ENCODE data around the gene C6orf47. TPM values are rescaled to one million over a fixed set of nuclear protein-coding genes. Genes with fewer than 3 reads are reported as not detected.
A peak's percentile ranks its signal among the peaks of the same experiment; 100 is the strongest.

Gene C6orf47
- total and polyA plus RNA-seq, 8 donors = 10.5 to 44.9 (median 14.5) TPM

GRCh38 chr6:31624070-31624469 lies 36.5 kb downstream of the C6orf47 start:
- Histone ChIP-seq H3K36me3 (peaks cover 58 to 67% (median 64%) of the 10 kb centered on the region in 4 donors), H3K4me1 (peaks cover 16 to 28% (median 23%) of the 10 kb centered on the region in 4 donors), H3K27me3 (no peaks in the 10 kb centered on the region), H3K27ac (no peak overlapping the region), H3K9me3 (no peaks in the 10 kb centered on the region), H3K4me3 (no peak overlapping the region)
- DNase-seq = peak in 1 of 2 donors; percentile 14
- WGBS, 5 donors = 75 to 90% (median 89%) methylated on average over 10 of the region's 10 CpGs
- no peak for TF ChIP-seq POLR2A (IDR thresholded peaks at IDR 0.05)
- TF ChIP-seq, protein P1, sequence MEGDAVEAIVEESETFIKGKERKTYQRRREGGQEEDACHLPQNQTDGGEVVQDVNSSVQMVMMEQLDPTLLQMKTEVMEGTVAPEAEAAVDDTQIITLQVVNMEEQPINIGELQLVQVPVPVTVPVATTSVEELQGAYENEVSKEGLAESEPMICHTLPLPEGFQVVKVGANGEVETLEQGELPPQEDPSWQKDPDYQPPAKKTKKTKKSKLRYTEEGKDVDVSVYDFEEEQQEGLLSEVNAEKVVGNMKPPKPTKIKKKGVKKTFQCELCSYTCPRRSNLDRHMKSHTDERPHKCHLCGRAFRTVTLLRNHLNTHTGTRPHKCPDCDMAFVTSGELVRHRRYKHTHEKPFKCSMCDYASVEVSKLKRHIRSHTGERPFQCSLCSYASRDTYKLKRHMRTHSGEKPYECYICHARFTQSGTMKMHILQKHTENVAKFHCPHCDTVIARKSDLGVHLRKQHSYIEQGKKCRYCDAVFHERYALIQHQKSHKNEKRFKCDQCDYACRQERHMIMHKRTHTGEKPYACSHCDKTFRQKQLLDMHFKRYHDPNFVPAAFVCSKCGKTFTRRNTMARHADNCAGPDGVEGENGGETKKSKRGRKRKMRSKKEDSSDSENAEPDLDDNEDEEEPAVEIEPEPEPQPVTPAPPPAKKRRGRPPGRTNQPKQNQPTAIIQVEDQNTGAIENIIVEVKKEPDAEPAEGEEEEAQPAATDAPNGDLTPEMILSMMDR (IDR thresholded peaks at IDR 0.05) = no peak
- no peak for TF ChIP-seq EP300 (IDR thresholded peaks at IDR 0.05)
- TF ChIP-seq POLR2AphosphoS5 (IDR thresholded peaks at IDR 0.05) = no peak
- intact Hi-C loops (cut with DNase I; ENCODE audit: low total_unique reads) = no loop called here

DNA sequence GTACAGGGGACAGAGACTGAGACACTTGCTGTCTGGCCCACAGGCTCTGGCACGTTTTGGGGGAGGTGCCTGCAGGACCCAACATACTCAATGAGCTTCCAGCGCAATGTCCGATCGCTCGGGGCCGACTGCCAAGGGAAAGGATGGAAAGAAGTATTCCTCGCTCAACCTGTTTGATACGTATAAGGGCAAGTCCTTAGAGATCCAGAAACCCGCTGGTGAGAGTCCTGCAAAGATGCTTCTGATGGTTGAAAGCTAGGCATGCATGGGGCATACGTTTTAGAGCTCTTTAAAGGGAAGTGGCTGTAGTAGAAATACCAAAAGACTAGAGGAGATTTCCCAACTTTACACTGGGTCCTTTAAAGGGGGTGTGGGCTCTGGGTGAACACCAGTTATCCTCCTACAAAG lies 37.9 kb downstream of the C6orf47 start:
- Histone ChIP-seq H3K27me3 (no peaks in the 10 kb centered on the region), H3K4me3 (peak overlapping the region in 2 of 4 donors; percentile 86 to 95), H3K36me3 (peaks cover 44 to 53% (median 50%) of the 10 kb centered on the region in 4 donors), H3K4me1 (peaks cover 16 to 28% (median 23%) of the 10 kb centered on the region in 4 donors), H3K9me3 (no peaks in the 10 kb centered on the region), H3K27ac (peak overlapping the region in 4 of 5 donors; percentile 96 to 99 (median 98))
- TF ChIP-seq, protein P1 (IDR thresholded peaks at IDR 0.05) = no peak
- no peak for TF ChIP-seq EP300 (IDR thresholded peaks at IDR 0.05)
- no peak for TF ChIP-seq POLR2AphosphoS5 (IDR thresholded peaks at IDR 0.05)
- TF ChIP-seq POLR2A (IDR thresholded peaks at IDR 0.05) = no peak
- 25 to 42% (median 40%) methylated on average over 10 of the region's 10 CpGs for WGBS, 5 donors
- peak; percentile 40 to 71 for DNase-seq
- intact Hi-C loops (cut with DNase I; ENCODE audit: low total_unique reads) = no loop called here

DNA sequence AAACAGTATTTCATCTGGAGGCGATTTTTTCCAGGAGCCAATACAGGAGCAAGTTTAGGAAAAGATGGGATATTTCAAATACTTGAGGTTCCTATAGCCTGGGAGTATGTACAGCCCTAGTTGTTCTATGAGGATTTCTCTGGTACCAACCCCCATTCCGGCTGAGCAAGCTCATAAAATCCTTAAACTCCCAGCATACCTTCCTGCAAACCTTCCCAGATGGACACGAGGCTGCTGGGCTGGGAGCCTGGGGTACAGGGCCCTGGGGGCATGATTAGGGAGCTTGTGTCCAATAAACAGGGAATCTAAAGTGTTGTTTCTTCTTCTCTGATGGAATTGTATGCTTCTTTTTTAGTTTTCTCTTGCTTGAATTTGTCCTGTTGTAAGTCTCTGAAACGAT lies 38.6 kb downstream of the C6orf47 start:
- intact Hi-C loops (cut with DNase I; ENCODE audit: low total_unique reads) = no loop called here
- H3K27ac ChIP-seq = peak overlapping the region; percentile 41 to 99 (median 98)

GRCh38 chr6:31621320-31621939 lies 39.1 kb downstream of the C6orf47 start:
- 4 to 10% (median 8%) methylated on average over 15 of the region's 15 CpGs for whole genome bisulfite sequencing, 5 donors
- TF ChIP-seq, protein P1 (IDR thresholded peaks at IDR 0.05) = no peak
- TF ChIP-seq EP300 (IDR thresholded peaks at IDR 0.05) (no peak), POLR2AphosphoS5 (IDR thresholded peaks at IDR 0.05) (no peak), POLR2A (IDR thresholded peaks at IDR 0.05) (no peak)
- Histone ChIP-seq H3K27me3 (no peaks in the 10 kb centered on the region), H3K27ac (peak overlapping the region; percentile 96 to 99 (median 98)), H3K4me1 (peaks cover 16 to 28% (median 23%) of the 10 kb centered on the region in 4 donors), H3K9me3 (no peaks in the 10 kb centered on the region), H3K4me3 (peak overlapping the region; percentile 70 to 95 (median 90)), H3K36me3 (peaks cover 31 to 40% (median 38%) of the 10 kb centered on the region in 4 donors)
- peak in 1 of 2 donors; percentile 29 for DNase-seq
- intact Hi-C loops (cut with DNase I; ENCODE audit: low total_unique reads) = no loop called here

More for the DNA sequence above, 38.6 kb downstream of the C6orf47 start:
- Histone ChIP-seq H3K9me3 (no peaks in the 10 kb centered on the region), H3K4me3 (peak overlapping the region; percentile 70 to 95 (median 90)), H3K27me3 (no peaks in the 10 kb centered on the region), H3K36me3 (peaks cover 37 to 46% (median 43%) of the 10 kb centered on the region in 4 donors), H3K4me1 (peaks cover 16 to 28% (median 23%) of the 10 kb centered on the region in 4 donors)
- WGBS, 5 donors = 14 to 22% (median 20%) methylated on average over 4 of the region's 4 CpGs
- DNase-seq = peak in 1 of 2 donors; percentile 34
- TF ChIP-seq, protein P1 (IDR thresholded peaks at IDR 0.05) = no peak
- no peak for TF ChIP-seq EP300 (IDR thresholded peaks at IDR 0.05)
- TF ChIP-seq POLR2AphosphoS5 (IDR thresholded peaks at IDR 0.05) = no peak
- no peak for TF ChIP-seq POLR2A (IDR thresholded peaks at IDR 0.05)

Measured in stomach (tissue), 9 donors.